Spleen (tissue), 11 donors: Measurements from ENCODE around the gene SACM1L. TPM values are rescaled to one million over a fixed set of nuclear protein-coding genes. Genes with fewer than 3 reads are reported as not detected.

Experiments
- DNase-seq: peaks from one replicate; pipeline ENCODE4 v3.0.0-alpha.2; 2020
- H3K27ac ChIP-seq, 8 donors: fragments of 200-600 bp; sonication (generic) in 7 of 8; 1 replicate in 4 of 8; 2 replicates in 4 of 8; pipeline versions ENCODE4 v1.5.0 to v1.8.0; 2016 to 2021; ENCODE audit warnings: inconsistent platforms in 4 of 8, mild to moderate bottlenecking in 4 of 8, moderate library complexity in 1 of 8
- H3K27me3 ChIP-seq, 7 donors: fragments of 200-600 bp; sonication (generic) in 6 of 7; replicated peaks in 1 of 7; 1 replicate in 4 of 7; 2 replicates in 3 of 7; pipeline versions ENCODE4 v1.5.0 to v1.8.0; 2016 to 2021; ENCODE audit warnings: inconsistent platforms in 3 of 7, mild to moderate bottlenecking in 1 of 7
- H3K36me3 ChIP-seq, 6 donors: fragments of 200-600 bp; sonication (generic) in 5 of 6; 1 replicate in 4 of 6; 2 replicates in 2 of 6; pipeline versions ENCODE4 v1.5.0 to v1.8.0; 2016 to 2021; ENCODE audit warnings: inconsistent platforms in 2 of 6
- H3K4me1 ChIP-seq, 6 donors: fragments of 200-600 bp; sonication (generic) in 5 of 6; 1 replicate in 3 of 6; 2 replicates in 3 of 6; pipeline versions ENCODE4 v1.5.0 to v1.8.0; 2016 to 2021; ENCODE audit warnings: inconsistent platforms in 3 of 6
- H3K4me3 ChIP-seq, 8 donors: fragments of 200-600 bp; sonication (generic) in 7 of 8; 1 replicate in 4 of 8; 2 replicates in 4 of 8; pipeline versions ENCODE4 v1.5.0 to v1.8.0; 2016 to 2021; ENCODE audit warnings: inconsistent platforms in 4 of 8, mild to moderate bottlenecking in 4 of 8, moderate library complexity in 2 of 8
- H3K9me3 ChIP-seq, 8 donors: fragments of 200-600 bp; sonication (generic) in 7 of 8; 1 replicate in 4 of 8; 2 replicates in 4 of 8; pipeline versions ENCODE4 v1.5.0 to v1.8.0; 2016 to 2021; ENCODE audit warnings: inconsistent platforms in 4 of 8
- CTCF ChIP-seq, 11 experiments: fragments of 200-600 bp in 7 of 11; fragments of 450-650 bp in 4 of 11; sonication (generic) in 4 of 11; IDR thresholded peaks in 8 of 11; conservative IDR thresholded peaks in 3 of 11; 1 replicate in 7 of 11; 2 replicates in 4 of 11; pipeline versions ENCODE4 v1.4.0 to v1.8.0; 2016 to 2021; ENCODE audit warnings: antibody characterized with exemption in 11 of 11, inconsistent platforms in 4 of 11, mild to moderate bottlenecking in 1 of 11
- POLR2A ChIP-seq, 3 donors: fragments of 450-650 bp; IDR thresholded peaks; one replicate each; pipeline ENCODE4 v1.5.1; 2017; ENCODE audit warnings: antibody characterized with exemption in 3 of 3, mild to moderate bottlenecking in 1 of 3
- POLR2AphosphoS5 ChIP-seq, 3 donors: sonication (generic); formaldehyde crosslinking; IDR thresholded peaks; one replicate each; pipeline ENCODE4 v1.5.1; 2017; ENCODE audit warnings: antibody characterized with exemption in 3 of 3
- WGBS, 5 donors: extraction: QIAGEN DNeasy Blood & Tissue Kit in 3 of 5; methylation state at CpG; one replicate each; pipeline versions ENCODE4 v1.1.5 to v1.1.7; 2013 to 2018; 5-methylcytosine and 5-hydroxymethylcytosine counted together
- intact Hi-C: fragments of 100-400 bp; cut with DNase I; formaldehyde crosslinking; loops from one replicate; pipeline ENCODE4 v1.15.0; 2023; ENCODE audit warnings: low total_unique reads
- polyA plus RNA-seq, 3 donors: library from polyadenylated mRNA; stranded (reverse); fragments of 200-250 nt; gene quantifications; one replicate each; pipeline ENCODE4 v1.2.1, GENCODE V29; 2013
- total RNA-seq, 7 donors: library from RNA; depleted of rRNA in 3 of 7; stranded (reverse); fragments of >200 nt in 3 of 7; fragmentation: NEBNext Ultra II Directional in 4 of 7; extraction: Animal tissue kit (Norgen Biotek cat#: 25700) in 4 of 7; gene quantifications; one replicate each; pipeline versions ENCODE4 v1.1.0 to v1.2.1, GENCODE V29; 2016 to 2021
- donor health status: healthy with polysubstance abuse.
- donor health status: DM: no; HTN: no; CAD: no; lungs with moderate emphysema.
- donor health status: DM: no; HTN: no; CAD: no.
- donor health status: Bipolar disorder and iron deficiency.
- donor health status: healthy.
- donor health status: DM: no; HTN: no; CAD: no.
- donor health status: DM: yes; HTN: yes; CAD: no.

Gene SACM1L
- total and polyA plus RNA-seq, 10 donors, result 21.0 to 93.7 (median 57.2) TPM

GRCh38 chr3:45760878-45761711 lies 71.9 kb downstream of the SACM1L start:
- no peak overlapping the region for H3K4me3 ChIP-seq
- 34 to 44% (median 42%) methylated on average over 12 to 14 of the region's 14 CpGs for WGBS, 5 donors
- no peak for DNase-seq
- peaks cover 0 to 8% (median 4%) of the 10 kb centered on the region in 6 donors for H3K4me1 ChIP-seq
- no peak overlapping the region for H3K27ac ChIP-seq
- H3K27me3 ChIP-seq, result peaks cover 0 to 16% (median 0%) of the 10 kb centered on the region in 7 donors
- H3K36me3 ChIP-seq, result no peaks in the 10 kb centered on the region
- intact Hi-C loops, result loop anchor here (2.0 to 10.0 kb wide), 2 partner anchors 168 to 314 kb away; no protein-coding TSS in a partner anchor
- H3K9me3 ChIP-seq, result no peaks in the 10 kb centered on the region
- TF ChIP-seq POLR2AphosphoS5 (IDR thresholded peaks at IDR 0.05), result no peak
- peak; percentile 22 to 79 (median 66) for TF ChIP-seq CTCF (IDR thresholded peaks at IDR 0.05 in 8 of 11, conservative IDR thresholded peaks at IDR 0.05 in 3 of 11)

GRCh38 chr3:45761831-45762230 lies 72.6 kb downstream of the SACM1L start:
- TF ChIP-seq CTCF (IDR thresholded peaks at IDR 0.05 in 8 of 11, conservative IDR thresholded peaks at IDR 0.05 in 3 of 11) (no peak), POLR2A (IDR thresholded peaks at IDR 0.05) (no peak), POLR2AphosphoS5 (IDR thresholded peaks at IDR 0.05) (no peak)
- no peak overlapping the region for H3K4me3 ChIP-seq
- intact Hi-C loops, result loop anchor here (2.0 to 10.0 kb wide), 2 partner anchors 167 to 313 kb away; no protein-coding TSS in a partner anchor
- DNase-seq, result no peak
- H3K36me3 ChIP-seq, result no peaks in the 10 kb centered on the region
- H3K27me3 ChIP-seq, result peaks cover 0 to 16% (median 0%) of the 10 kb centered on the region in 7 donors
- no peak overlapping the region for H3K27ac ChIP-seq
- peaks cover 0 to 8% (median 4%) of the 10 kb centered on the region in 6 donors for H3K4me1 ChIP-seq
- 85 to 93% (median 86%) methylated on average over 6 to 10 of the region's 10 CpGs for WGBS, 5 donors
- peaks cover 0 to 3% (median under 1%) of the 10 kb centered on the region in 8 donors for H3K9me3 ChIP-seq

- Histone ChIP-seq H3K4me1 (peaks cover 0 to 8% (median 4%) of the 10 kb centered on the region in 6 donors), H3K27me3 (peaks cover 0 to 16% (median 0%) of the 10 kb centered on the region in 7 donors), H3K4me3 (no peak overlapping the region), H3K36me3 (no peaks in the 10 kb centered on the region), H3K27ac (no peak overlapping the region), H3K9me3 (peaks cover 0 to 11% (median 4%) of the 10 kb centered on the region in 8 donors)
- no peak for TF ChIP-seq POLR2AphosphoS5 (IDR thresholded peaks at IDR 0.05)
- no peak for TF ChIP-seq CTCF (IDR thresholded peaks at IDR 0.05 in 8 of 11, conservative IDR thresholded peaks at IDR 0.05 in 3 of 11)
- no peak for TF ChIP-seq POLR2A (IDR thresholded peaks at IDR 0.05)
- WGBS, 5 donors, result 87 to 91% (median 88%) methylated on average over 18 to 19 of the region's 19 CpGs
- DNase-seq, result no peak
- intact Hi-C loops, result loop anchor here (10.0 kb wide), 1 partner anchor 312 kb away; no protein-coding TSS in a partner anchor
These were observed 73.6 kb downstream of the SACM1L start for GRCh38 chr3:45762647-45763302.
